Germinal center (tissue), 1 donor: ENCODE results near the gene SLC15A2.
"Not testable (repeated sequence)": the region's sequence is repeated elsewhere in the genome, so short reads cannot be mapped to it uniquely, and the experiment has no call there.

Experiments
- DNase-seq: peaks from one replicate; pipeline ENCODE4 v3.0.0; 2012; ENCODE audit warnings: mixed read lengths, low spot score

Gene SLC15A2

DNA sequence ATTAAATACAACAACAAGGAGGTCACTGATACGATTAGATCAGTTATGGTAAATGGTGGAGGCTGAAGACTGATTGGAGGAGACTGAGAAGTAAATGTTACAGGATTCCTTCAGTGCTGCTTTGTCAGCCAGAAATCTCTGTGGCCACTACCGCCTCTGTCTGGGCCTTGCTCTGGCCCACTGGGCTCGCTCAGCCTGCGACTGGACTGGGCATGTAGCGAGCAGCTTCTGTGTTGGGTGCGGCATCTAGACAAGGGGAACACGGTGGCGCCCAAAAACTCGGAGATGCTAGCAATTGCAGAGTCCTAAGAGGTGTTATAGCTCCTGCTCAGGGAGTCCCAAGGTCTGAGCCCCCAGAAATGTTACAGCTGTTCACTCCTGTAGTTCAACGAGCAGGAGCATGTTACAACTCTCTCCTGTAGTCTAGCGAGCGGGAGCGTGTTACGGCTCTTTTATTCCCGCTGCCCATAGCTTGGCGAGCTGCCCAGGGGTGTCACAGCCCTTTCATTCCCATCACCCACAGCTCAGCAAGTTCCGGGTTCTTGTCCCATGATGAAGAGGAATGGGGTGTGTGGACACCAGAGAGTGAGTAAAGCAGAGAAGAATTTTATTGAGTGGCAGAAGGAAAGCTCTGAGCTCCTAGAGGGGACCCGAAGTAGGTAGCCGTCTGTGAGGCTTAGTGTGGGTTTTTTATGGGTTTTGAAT lies 24.7 kb downstream of the SLC15A2 start:
- DNase-seq, result no peak

DNA sequence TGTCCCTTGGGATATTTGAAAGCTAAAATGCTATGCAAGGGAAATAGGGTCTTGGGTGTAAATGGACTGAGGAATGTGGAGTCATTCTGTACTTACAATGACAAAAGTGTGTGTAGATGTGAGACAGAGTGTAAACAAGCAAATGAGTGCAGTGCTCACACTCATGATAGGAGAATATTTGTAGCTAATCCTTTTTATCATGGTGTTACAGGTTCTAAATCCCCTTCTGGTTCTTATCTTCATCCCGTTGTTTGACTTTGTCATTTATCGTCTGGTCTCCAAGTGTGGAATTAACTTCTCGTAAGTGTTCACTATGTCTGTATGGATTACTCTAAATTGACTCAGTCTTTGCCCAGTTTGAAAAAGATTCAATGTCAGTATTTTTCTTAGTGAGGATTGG lies 30.5 kb downstream of the SLC15A2 start:
- DNase-seq, result no peak

DNA sequence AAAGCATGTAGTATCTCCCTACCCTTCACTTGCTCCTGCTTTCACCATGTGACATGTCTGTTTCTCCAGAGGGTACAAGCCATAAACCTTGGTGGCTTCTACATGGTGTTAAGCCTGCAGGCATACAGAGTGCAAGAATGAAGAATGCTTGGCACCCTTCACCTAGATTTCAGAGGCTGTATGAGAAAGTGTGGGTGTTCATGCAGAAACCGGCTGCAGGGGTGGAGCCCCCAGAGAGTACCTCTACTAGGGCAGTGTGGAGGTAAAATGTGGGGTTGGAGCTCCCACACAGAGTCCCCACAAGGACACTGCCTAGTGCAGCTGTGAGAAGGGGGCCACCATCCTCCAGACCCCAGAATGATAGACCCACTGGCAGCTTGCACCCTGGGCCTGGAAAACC lies 32.2 kb downstream of the SLC15A2 start:
- DNase-seq, result no peak

DNA sequence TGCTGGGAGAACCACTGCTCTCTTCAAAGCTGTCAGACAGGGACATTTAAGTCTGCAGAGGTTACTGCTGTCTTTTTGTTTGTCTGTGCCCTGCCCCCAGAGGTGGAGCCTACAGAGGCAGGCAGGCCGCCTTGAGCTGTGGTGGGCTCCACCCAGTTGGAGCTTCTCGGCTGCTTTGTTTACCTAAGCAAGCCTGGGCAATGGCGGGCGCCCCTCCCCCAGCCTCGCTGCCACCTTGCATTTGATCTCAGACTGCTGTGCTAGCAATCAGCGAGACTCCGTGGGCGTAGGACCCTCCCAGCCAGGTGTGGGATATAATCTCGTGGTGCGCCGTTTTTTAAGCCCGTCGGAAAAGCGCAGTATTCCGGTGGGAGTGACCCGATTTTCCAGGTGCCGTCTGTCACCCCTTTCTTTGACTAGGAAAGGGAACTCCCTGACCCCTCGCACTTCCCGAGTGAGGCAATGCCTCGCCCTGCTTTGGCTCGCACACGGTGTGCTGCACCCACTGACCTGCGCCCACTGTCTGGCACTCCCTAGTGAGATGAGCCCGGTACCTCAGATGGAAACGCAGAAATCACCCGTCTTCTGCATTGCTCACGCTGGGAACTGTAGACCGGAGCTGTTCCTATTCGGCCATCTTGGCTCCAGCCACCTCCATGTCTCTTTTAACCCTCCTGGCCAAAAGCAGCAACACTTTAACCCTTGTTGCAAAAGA lies 44.1 kb downstream of the SLC15A2 start:
- not testable (repeated sequence) for DNase-seq

DNA sequence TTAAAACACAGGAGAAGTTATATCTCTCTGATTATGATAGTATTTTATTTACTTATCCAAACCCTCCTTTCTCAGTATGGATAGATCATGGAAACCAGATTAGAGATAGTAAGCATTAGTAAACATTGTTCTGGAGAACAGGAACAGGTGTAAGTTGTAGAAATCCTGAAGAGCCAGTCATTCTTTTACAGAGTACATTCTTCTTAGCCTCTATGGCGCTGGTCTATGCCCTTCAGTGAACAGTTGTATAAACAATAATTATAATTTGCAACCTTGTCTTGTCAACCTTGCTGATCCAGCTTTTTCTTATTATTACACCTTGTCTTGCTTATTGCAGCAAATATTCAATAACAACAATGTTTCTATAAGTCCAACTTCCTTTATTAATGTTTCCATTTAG lies 47.4 kb downstream of the SLC15A2 start:
- no peak for DNase-seq

DNA sequence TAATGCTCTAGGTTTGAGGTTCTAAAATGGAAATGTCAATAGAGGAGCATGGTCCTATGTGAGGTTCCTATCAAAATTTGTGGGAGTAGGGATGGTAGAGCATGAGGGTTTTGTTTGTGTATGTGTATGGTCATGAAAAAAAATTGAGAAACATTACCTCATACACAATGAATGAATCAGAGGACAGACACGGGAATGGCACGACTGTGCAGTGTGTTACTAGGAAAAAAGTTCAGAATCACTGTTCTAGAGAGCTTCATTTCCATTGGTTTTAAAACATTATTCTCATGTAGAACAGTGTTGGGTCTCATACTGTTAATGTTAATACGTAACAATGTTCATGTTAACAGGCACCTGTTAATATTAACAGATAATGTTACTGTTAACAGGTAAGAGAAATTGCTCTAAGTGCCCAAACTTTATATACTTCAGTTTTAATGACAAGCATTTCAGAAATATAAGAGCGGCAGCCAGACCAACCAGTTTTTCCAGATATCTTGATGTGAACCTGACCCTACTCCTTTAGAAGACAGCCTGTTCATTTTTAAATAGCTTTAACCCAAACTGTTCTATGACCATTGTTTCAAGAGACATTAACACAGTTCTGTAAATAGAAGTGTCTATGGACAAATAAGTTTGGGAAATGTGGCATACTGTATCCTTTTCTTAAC lies 48.0 kb downstream of the SLC15A2 start:
- no peak for DNase-seq

DNA sequence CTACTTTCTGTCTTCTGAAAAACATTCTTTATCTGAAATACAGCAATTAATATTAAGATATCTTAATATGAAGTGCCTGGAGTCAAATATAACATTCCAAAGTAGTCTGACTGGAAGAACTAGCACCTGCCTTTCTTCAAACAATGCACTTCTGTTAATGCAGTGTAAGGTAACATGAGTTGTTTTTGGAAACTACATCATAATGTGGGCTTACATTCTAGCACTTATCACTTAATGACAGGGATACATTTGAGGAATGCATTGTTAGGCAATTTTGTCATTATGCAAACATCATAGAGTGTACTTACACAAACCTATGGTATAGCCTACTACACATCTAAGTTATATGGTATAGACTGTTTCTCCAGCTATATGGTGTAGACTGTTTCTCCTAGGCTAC lies 49.2 kb downstream of the SLC15A2 start:
- DNase-seq, result no peak

DNA sequence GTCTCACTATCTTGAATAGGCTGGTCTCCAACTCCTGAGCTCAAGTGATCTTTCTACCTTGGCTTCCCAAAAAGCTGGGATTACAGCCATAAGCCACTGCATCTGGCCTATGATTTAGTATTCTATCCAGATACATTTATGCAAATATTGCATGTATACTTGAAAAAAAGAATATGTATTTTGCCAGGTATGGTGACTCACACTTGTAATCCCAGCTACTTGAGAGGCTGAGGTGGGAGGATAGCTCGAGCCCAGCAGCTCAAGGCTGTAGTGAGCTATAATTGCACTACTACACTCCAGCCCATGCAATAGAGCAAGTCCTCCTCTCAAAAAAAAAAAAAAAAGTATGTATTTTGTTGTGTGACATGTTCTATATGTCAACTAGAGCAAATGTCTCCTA lies 54.4 kb downstream of the SLC15A2 start:
- no peak for DNase-seq

DNA sequence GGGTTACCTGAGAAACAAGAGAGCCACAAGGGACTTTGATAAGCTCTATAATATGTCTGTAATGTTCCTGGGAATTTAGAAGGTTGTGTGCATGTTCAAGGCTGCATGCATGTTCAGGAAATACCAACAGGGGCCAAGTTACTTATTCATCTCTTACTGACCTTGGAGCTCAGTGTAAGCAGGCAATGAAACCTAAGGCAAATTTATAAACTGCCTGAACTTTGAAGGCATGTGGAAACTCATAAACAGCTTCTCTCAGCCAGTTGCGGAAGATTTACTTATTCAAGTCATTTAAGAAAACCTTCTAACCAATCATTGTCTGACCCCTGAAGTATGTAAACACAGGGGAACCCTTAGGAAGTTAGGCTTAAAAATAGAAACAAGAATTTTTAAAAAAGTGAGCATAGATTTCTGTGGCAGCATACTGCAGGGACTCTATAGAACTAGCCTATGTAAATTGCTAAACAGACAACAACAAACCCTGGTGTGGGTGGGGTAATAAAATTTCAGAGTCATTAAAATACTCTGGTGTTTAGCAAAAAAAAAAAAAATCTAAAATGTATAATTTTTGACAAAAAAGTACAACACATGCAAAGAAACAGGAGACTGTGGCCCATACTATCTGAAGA lies 57.2 kb downstream of the SLC15A2 start:
- DNase-seq, result no peak

DNA sequence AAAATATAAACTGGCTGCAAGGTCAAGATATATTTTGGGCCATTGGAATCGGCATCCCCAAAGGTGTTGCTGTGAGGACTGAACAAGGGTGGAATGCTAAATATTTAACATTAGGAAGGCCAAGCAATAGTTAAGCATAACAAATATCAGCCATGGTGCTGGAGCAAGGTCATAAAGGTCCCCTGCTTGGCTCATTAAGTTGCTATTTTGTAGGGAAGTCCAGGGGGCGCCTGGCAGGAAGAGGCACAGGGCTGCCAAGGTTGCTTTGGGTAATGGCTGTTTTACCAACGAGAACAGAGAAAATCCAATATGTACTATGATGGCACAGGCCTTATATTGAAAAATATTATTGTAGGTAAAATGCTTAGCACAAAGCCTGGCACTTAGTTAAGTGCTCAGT lies 62.2 kb downstream of the SLC15A2 start:
- DNase-seq, result no peak

DNA sequence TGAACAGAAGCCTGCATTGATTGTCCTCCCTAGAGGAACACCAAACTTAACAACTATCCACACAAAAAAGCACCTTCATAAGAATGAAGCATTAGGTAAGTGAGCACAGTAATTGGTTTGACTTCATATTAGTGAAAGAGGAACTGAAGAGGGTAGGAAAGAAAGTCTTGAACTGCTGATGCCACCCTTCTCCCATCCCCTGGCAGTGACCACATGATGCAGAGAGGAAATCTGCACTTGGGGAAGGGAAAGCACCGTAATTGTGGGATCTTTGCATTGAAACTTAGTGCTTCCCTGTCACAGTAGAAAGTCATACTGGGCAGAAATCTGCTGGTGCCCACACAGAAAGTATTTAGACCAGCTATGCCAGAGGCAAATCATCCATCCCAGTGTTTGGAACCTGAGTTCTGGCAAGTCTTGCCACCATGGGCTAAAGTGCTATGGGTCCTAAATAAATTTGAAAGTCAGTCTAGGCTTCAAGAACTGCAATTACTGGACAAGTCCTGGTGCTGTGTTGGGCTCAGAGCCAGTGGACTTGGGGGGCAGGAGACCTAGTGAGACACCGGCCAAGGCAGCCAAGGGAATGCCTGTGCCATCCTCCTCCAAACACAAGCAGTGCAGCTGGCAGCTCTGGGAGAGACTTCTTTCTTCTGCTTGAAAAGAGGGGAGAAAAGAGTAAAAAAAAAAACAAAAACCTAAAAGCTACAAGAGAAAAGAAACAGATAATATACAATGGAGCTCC lies 63.6 kb downstream of the SLC15A2 start:
- DNase-seq, result no peak

DNA sequence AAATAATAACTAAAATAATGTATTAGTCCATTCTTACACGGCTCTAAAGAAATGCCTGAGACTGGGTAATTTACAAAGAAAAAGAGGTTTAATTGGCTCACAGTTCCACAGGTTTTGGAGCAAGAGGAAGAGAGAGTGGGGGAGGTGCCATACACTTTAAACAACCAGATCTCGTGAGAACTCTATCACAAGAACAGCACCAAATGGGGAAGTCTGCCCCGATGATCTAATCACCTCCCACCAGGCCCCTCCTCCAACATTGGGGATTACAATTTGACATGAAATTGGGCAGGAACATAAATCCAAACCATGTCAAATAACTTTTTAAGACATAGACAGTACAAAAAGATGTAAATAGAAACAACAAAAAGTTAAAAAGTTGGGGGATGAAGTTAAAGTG lies 64.6 kb downstream of the SLC15A2 start:
- no peak for DNase-seq

DNA sequence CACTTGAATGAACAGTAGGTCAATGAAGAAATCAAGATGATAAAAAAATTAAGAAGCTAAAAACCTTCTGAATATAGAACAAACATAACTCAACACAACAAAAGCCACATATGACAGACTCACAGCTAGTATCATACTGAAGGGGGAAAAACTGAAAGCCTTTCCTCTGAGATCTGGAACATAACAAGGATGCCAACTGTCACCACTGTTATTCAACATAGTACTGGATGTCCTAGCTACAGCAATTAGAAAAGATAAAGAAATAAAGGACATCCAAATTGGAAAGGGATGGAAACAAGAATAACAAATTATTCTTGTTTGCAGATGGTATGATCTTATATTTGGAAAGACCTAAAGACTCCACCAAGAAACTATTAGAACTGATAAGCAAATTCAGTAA lies 67.1 kb downstream of the SLC15A2 start:
- DNase-seq, result no peak

DNA sequence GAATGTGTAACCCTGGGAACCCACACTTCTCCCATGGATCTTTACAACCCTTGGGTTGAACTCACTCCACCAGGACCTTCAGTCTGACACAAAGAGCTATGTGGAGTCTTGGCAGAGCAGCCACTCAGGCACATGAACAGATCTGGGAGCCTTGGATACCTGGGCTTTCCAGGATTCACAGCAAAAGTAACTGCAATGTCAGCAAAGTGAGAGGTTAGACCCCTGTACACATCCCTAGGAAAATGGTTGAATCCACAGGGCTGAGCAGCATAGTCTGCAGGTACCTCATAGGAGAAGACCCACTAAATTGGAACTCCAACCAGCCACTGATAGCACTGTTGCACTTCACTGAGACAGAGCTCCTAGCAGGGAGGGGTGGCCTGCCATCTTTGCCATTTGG lies 68.2 kb downstream of the SLC15A2 start:
- DNase-seq, result no peak

DNA sequence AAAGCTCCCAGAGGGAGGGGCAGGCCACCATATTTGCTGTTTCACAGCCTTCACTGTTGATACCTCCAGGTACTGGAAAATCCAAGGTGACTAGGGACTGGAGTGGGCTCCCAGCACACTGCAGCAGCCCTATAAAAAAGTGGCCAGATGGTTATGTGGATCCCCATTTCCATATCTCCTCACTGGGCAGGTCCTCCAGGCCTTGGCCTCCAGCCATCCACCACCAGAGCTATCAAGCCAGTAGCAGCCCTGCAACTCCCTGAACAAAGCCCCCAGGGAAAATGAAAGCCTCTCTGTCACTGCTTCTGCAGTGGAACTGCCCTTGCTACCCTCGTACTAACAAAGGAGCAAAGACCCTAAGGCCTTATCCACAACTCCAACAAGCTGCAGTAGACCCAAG lies 69.4 kb downstream of the SLC15A2 start:
- no peak for DNase-seq

DNA sequence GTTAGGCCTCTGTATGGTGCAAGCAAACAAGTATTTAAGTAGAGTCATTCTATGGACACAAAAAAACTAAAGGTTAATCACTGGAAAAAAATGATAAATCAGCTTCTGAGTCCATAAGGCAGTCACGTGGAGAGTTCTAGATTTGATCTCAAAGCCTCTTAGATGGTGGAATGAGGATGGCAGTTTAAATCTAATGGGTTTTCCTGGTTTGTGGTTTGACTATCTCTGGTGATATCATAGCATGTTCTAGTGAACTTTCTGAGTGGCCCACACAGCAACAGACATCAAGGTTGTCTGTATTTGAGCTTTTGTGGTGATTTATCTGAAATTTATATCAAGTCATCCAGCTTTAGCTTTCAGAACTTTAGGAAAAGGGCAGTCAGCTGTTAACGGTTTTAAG lies 75.4 kb downstream of the SLC15A2 start:
- DNase-seq, result no peak

DNA sequence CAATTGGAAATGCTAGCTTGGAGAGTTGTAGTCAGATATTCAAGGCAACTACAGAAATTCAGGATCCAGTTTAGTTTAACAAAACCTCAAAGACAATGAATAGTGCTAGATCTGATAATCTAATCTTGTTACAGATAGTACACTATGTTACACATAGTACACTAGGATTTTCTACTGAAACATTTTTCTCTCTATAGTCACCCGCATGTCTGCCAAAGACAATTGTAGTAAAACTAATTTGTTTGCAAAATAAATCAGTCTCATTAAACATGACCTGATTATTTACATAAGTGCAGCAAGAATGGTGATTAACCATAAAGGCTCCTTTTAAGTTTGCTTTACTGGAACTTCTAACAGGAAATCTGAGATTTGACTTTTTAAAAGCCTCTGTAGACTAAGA lies 75.8 kb downstream of the SLC15A2 start:
- no peak for DNase-seq

DNA sequence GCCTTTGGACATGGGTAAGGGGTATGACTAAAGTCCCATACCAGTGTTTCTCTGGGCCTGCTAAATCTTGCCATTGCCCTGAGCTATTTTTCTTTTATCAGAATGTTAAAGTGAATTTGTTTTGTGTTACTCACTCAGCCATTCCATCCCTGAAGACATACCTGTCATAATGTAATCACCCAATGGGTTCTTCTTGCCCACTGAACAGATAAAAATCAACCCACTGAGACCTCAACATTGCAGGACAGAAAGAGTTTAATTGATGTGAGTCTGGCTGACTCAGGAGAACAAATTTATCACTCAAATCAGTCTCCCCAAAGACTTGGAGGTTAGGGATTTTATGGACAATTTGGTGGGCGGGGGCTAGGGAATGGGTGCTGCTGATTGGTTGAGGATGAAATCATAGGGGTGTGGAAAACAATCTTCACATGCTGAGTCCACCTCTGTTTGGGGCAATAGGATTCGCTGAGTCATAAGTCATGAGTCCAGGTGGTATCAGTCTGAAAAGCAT lies 80.5 kb downstream of the SLC15A2 start:
- DNase-seq, result no peak

DNA sequence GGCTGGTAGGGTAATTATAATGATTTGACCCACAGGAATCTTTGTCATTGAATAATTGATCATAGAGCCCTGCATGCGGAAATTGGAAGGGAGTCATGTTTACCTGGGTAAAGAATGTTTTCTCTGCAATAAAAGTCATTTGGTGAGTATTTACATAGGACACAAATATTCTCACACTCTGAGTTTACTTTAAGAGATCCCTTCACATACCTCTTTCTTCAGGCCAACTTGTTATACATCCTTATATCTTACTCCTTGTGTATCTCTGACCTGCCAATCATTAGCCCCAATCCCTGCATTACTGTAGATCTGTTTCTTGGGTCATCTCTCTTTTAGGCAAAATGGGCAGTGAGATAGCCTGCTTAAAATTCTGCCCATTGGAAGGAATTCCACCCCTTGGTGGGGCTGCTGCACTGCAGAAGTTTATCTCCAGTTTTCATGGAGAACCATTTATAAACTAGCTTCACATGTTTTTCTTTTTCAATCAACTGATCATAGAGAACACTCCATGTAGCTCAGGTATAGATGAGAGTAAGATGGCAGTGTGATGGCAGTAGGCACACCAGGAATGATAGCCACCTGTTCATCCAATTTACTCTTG lies 81.6 kb downstream of the SLC15A2 start:
- no peak for DNase-seq

DNA sequence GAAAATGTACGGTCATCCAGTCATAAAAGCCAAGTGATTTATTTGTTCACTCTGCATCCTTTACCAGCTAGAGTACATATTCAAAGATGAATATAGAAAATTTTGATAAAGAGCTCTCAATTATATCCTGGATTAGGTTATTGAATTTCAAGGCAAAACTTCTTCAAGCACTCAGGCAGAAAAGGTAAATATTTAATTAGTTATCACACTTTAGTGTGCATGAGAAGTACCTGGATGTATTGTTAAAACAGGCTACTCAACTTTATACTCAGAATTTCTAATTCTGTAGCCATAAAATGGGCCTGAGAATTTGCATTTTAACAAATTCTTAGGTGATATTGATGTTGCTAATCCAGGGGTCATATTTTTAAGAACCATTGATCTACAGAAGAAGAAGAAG lies 82.5 kb downstream of the SLC15A2 start:
- DNase-seq, result no peak

DNA sequence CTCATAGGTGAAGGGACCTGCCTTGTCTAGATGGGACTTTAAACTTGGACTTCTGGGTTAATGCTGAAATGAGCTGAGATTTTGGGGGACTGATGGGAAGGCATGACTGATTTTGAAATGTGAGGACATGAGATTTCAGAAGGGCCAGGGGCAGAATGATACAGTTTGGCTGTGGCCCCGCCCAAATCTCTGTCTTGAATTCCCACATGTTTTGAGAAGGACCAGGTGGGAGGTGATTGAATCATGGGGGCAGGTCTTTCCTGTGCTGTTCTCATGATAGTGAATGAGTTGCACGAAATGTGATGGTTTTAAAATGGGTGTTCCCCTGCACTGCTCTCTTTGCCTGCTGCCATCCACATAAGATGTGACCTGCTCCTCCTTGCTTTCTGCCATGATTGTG lies 85.0 kb downstream of the SLC15A2 start:
- no peak for DNase-seq
